Subcutaneous abdominal adipose tissue (tissue), 5 donors: ENCODE measurements around the gene CTSE.

Experiments used
- H3K27ac ChIP-seq: one replicate; pipeline ENCODE4 v1.7.0; 2013; ENCODE audit warnings: low read depth, mild to moderate bottlenecking, inconsistent platforms, low read length, moderate library complexity
- H3K27me3 ChIP-seq, 5 donors: one replicate each; pipeline ENCODE4 v1.7.0; 2013; ENCODE audit warnings: low read length in 5 of 5, inconsistent platforms in 1 of 5; ENCODE audit not compliant: control insufficient read depth in 5 of 5, insufficient read depth in 4 of 5
- H3K36me3 ChIP-seq, 5 donors: one replicate each; pipeline ENCODE4 v1.7.0; 2013; ENCODE audit warnings: low read length in 5 of 5; ENCODE audit not compliant: control insufficient read depth in 5 of 5, insufficient read depth in 5 of 5
- H3K4me1 ChIP-seq, 5 donors: one replicate each; pipeline ENCODE4 v1.7.0; 2013; ENCODE audit warnings: low read length in 5 of 5, mild to moderate bottlenecking in 3 of 5, moderate library complexity in 1 of 5; ENCODE audit not compliant: control insufficient read depth in 5 of 5, insufficient read depth in 5 of 5
- H3K4me3 ChIP-seq, 5 donors: one replicate each; pipeline ENCODE4 v1.7.0; 2013; ENCODE audit warnings: low read length in 5 of 5, low read depth in 1 of 5
- H3K9ac ChIP-seq, 5 donors: one replicate each; pipeline ENCODE4 v1.7.0; 2013; ENCODE audit warnings: low read length in 5 of 5, mild to moderate bottlenecking in 4 of 5, moderate library complexity in 3 of 5
- H3K9me3 ChIP-seq, 5 donors: one replicate each; pipeline ENCODE4 v1.7.0; 2013; ENCODE audit warnings: low read length in 5 of 5; ENCODE audit not compliant: control insufficient read depth in 5 of 5
- donor health status: healthy.
- donor health status: healthy.
- donor health status: healthy.
- donor health status: healthy.
- donor health status: healthy.

The CTSE gene

DNA sequence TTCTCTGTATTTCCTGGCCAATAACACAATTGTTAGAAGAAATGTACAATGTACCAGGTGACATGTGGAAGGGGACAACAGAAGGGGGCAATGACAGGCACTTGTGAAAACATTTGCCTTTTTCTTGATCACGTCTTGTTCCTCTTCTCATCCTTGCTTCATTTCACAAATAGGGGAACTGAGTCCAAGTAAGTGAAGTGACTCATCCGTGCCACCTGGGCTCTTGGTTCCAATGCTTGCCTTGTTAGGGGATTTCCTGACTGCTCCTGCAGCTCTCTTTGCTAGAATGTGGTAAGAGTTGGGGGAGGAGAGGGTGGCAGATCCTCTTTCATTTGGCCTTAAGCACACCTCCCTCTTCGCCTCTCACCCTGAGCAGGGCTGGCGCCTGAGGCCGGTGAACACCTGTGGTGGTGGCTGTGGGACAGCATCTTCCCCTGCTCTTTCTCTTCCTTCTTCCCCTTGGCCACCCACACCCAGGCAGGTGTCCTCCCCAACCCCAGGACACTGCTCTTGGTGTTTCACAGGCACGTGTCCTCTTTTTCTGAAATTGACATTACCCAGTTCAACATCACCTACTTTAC lies 27.1 kb upstream of the CTSE start:
- no peak overlapping the region for H3K27ac ChIP-seq
- no peaks in the 10 kb centered on the region for H3K9me3 ChIP-seq
- H3K27me3 ChIP-seq: no peaks in the 10 kb centered on the region
- no peak overlapping the region for H3K9ac ChIP-seq
- H3K4me1 ChIP-seq: peaks cover 0 to 13% (median 8%) of the 10 kb centered on the region in 5 donors
- H3K36me3 ChIP-seq: no peaks in the 10 kb centered on the region
- H3K4me3 ChIP-seq: no peak overlapping the region

DNA sequence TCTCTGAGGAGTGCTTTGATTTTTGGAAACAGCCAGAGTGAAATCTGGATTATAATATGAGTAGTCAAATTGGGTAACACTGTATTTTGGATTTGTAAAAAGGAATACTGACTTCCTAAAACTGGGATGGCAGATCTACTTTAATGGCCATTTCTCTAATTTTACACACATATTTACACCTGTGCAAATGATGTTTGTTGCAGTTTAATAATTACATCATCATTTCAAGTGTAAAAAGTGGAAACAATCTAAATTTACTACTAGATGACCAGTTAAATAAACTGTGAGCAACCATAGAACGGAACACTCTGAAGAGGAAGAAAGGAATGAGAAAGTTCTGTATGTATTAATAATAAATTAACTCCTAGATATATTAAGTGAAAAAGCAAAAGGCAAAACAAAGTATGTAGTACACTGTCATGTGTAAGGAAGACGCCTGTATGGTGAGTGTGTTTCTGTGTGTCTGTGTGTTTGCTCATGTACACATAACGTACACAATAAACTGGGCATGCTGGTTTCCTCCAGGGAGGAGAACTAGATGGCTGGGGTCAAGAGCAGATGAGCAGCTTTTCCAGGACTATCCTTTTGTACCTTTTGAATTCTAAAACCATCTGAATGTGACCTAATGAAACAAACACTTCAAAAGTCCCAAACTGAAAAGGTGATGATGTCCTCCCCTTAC lies 26.4 kb upstream of the CTSE start:
- no peaks in the 10 kb centered on the region for H3K36me3 ChIP-seq
- no peaks in the 10 kb centered on the region for H3K27me3 ChIP-seq
- no peak overlapping the region for H3K27ac ChIP-seq
- H3K4me1 ChIP-seq: peaks cover 0 to 13% (median 8%) of the 10 kb centered on the region in 5 donors
- H3K4me3 ChIP-seq: no peak overlapping the region
- H3K9me3 ChIP-seq: no peaks in the 10 kb centered on the region
- H3K9ac ChIP-seq: no peak overlapping the region

DNA sequence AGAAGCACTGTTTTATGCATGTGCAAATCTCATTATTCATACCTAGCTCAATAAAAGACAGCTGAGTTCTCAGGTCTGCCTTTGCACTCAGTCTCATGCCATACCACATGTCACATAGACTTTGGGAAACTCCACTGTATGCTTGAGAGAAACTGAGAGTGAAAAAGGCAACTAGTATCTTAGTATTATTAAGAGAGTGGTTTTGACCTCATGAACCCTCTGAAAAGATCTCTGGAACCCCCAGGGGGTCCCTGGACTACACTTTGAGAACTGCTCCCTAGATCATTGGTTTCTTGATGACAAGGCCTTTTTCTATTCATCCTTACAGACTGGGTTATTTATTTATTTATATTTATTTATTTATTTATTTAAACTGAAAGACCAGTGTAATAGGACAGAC lies 25.6 kb upstream of the CTSE start:
- Histone ChIP-seq H3K9ac (no peak overlapping the region), H3K27me3 (no peaks in the 10 kb centered on the region), H3K4me1 (peaks cover 0 to 13% (median 8%) of the 10 kb centered on the region in 5 donors)

DNA sequence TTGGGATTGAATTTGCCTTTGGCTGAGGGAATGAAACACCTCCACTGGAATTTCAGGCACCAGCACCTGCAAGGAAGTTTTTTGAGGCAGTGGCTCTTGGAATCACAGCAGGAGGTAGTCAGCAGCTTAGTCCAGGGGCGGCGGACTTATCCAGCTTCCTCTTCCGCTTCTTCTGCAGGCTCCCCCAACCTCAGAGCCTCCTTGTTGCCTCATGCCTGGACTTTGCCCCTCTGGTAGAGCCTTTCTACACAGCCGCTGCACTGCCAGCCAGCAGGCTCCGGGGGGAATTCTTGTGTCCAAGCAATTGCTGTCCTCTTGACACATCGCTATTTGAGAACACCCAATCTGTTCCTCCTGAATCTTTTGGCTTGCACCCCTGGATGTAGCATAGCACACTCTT lies 24.9 kb upstream of the CTSE start:
- no peaks in the 10 kb centered on the region for H3K9me3 ChIP-seq
- no peak overlapping the region for H3K4me3 ChIP-seq
- H3K27ac ChIP-seq: no peak overlapping the region
- H3K36me3 ChIP-seq: no peaks in the 10 kb centered on the region
- no peak overlapping the region for H3K9ac ChIP-seq
- peaks cover 0 to 13% (median 8%) of the 10 kb centered on the region in 5 donors for H3K4me1 ChIP-seq
- no peaks in the 10 kb centered on the region for H3K27me3 ChIP-seq

More for the DNA sequence above, 25.6 kb upstream of the CTSE start:
- Histone ChIP-seq H3K36me3 (no peaks in the 10 kb centered on the region), H3K4me3 (no peak overlapping the region), H3K9me3 (no peaks in the 10 kb centered on the region), H3K27ac (no peak overlapping the region)

- Histone ChIP-seq H3K36me3 (no peaks in the 10 kb centered on the region), H3K9me3 (no peaks in the 10 kb centered on the region), H3K9ac (no peak overlapping the region), H3K27ac (no peak overlapping the region), H3K4me1 (peaks cover 0 to 13% (median 8%) of the 10 kb centered on the region in 5 donors), H3K27me3 (no peaks in the 10 kb centered on the region), H3K4me3 (no peak overlapping the region)
These were observed 23.6 kb upstream of the CTSE start for GRCh38 chr1:206047271-206047670.

- peaks cover 3 to 12% (median 7%) of the 10 kb centered on the region in 5 donors for H3K27me3 ChIP-seq
- H3K4me1 ChIP-seq: peaks cover 0 to 3% (median 0%) of the 10 kb centered on the region in 5 donors
- no peak overlapping the region for H3K9ac ChIP-seq
- H3K4me3 ChIP-seq: no peak overlapping the region
- no peak overlapping the region for H3K27ac ChIP-seq
- no peaks in the 10 kb centered on the region for H3K36me3 ChIP-seq
- no peaks in the 10 kb centered on the region for H3K9me3 ChIP-seq
These were observed 17.9 kb upstream of the CTSE start for GRCh38 chr1:206041640-206042039.

DNA sequence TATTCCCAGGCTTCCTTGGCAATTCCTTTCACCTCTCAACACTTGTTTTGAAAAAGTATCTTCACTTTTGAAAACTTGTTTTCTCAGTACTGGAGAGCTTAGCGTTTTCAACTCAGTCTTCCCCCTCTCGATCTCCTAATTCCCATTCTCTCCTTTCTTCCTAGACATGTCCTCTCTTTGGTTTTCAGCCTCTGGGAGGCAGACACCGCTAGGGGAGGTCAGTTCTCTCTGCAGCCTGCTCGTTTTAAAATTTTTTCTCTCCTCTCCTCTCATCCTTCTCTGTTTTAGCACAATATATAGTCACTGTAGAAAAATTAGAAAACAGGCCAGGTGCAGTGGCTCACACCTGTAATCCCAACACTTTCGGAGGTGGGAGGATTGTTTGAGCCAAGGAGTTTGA lies 16.6 kb upstream of the CTSE start:
- H3K27me3 ChIP-seq: peaks cover 3 to 12% (median 9%) of the 10 kb centered on the region in 5 donors
- H3K27ac ChIP-seq: no peak overlapping the region
- no peak overlapping the region for H3K4me3 ChIP-seq
- H3K9me3 ChIP-seq: no peaks in the 10 kb centered on the region
- H3K9ac ChIP-seq: no peak overlapping the region
- H3K4me1 ChIP-seq: peaks cover 0 to 3% (median 0%) of the 10 kb centered on the region in 5 donors
- H3K36me3 ChIP-seq: no peaks in the 10 kb centered on the region

DNA sequence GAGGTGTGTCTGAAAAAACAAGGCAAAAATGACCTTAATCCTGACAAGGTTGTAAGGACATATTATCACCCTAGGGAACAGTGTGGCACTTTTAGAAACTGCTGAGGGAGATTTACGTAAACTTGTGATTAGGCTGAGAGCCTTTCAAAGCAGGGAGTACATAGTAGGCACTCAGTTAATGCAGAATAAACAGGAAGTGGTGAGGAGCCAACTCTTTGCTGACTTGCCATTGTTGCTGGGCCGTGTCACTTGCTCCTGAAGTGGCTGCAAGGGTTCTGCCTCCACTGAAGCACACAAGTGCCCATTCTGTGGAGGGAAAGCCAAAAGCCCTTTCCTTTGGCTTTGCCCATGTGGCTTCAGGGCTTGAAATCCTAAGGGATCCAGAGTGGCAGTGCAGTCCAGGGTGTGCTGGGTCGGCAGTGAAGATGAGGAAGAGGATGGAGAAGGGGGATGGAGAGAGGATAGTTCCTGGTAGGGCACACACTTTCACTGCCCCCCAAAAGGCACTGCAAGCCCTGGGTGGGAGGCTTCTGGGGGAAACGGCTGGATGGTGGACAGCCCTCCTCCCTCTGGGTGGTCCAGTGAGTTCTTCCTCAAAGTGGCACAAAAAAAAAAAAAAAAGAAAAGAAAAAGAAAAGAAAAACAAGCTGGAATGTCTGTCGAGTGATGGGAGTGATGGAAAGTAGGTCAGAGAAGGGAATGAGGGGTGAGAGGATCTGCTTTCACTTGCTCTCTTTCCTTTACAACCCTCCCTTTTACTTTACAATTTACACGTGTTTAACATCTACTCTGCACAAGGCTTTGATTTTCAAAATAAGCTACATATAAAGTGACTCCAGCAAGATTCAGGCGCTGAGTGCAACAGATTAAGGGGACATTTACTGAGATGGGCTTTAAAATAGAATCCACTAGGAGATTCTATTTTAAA lies 15.6 kb upstream of the CTSE start:
- peaks cover 3 to 12% (median 10%) of the 10 kb centered on the region in 5 donors for H3K27me3 ChIP-seq
- H3K4me3 ChIP-seq: no peak overlapping the region
- no peaks in the 10 kb centered on the region for H3K36me3 ChIP-seq
- no peak overlapping the region for H3K27ac ChIP-seq
- H3K9me3 ChIP-seq: no peaks in the 10 kb centered on the region
- peaks cover 0 to 3% (median 0%) of the 10 kb centered on the region in 5 donors for H3K4me1 ChIP-seq
- H3K9ac ChIP-seq: no peak overlapping the region

GRCh38 chr1:206037581-206037980 lies 13.9 kb upstream of the CTSE start:
- no peak overlapping the region for H3K27ac ChIP-seq
- no peak overlapping the region for H3K4me3 ChIP-seq

More at GRCh38 chr1:206037581-206037980, 13.9 kb upstream of the CTSE start:
- Histone ChIP-seq H3K27me3 (peaks cover 3 to 12% (median 10%) of the 10 kb centered on the region in 5 donors), H3K36me3 (no peaks in the 10 kb centered on the region), H3K9me3 (peaks cover 0 to 3% (median 0%) of the 10 kb centered on the region in 5 donors), H3K9ac (no peak overlapping the region), H3K4me1 (peaks cover 0 to 3% (median 0%) of the 10 kb centered on the region in 5 donors)
